ENCODE results near the gene GPR3.

Gene GPR3

DNA sequence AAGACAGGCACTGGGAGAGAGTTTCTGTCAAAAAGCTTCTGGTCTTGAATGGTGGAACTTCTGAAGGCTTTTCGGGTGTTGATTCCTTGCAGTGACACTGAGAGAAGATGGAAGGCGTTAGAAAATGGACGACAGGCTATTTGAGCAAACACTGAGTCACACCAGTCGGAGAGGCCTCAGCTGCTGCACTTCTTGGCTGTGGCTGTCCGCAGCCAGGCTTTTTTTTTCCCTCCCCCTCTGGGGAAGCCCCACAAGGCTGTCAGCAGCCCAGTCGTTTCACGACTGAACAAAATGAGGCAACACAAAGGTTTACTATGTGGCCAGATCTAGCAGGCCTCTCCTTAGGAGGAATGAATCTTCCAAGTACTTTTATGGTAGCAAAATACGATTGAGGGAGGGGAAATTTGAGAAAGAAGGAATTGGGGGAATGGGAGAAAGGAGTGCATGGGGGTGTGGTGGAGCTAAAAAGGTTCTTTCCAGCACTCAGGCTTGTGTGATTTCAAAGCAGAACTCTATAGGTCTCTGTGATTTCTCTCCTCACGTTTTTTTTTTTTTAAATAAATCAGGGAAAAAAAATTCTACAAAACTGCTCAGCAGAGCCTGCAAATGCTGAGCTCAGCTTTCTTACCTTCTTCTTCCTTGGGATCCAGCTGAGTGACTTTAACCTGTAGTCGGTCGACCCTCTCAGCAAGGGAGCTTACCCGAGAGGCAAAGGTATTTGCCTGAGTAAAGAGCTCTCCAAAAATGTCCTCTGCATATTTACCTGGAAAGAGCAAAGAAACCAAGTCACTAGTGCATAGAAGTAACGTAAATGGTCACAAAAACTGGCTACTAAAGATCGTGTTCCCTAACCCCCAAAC lies 26.1 kb downstream of the GPR3 start:
- DNase-seq (ENCODE audit: extremely low spot score), result no peak
- TF ChIP-seq SP1 (IDR thresholded peaks at IDR 0.05) (no peak), ARNT (IDR thresholded peaks at IDR 0.05) (no peak), TARDBP (IDR thresholded peaks at IDR 0.05) (no peak), FOXA1 (IDR thresholded peaks at IDR 0.05) (no peak), FOXK2 (IDR thresholded peaks at IDR 0.05) (no peak), L3MBTL2 (conservative IDR thresholded peaks at IDR 0.05) (no peak), SUZ12 (IDR thresholded peaks at IDR 0.05) (no peak), FOXM1 (IDR thresholded peaks at IDR 0.05; ENCODE audit: borderline replicate concordance) (no peak), ZNF384 (IDR thresholded peaks at IDR 0.05) (no peak), NFRKB (IDR thresholded peaks at IDR 0.05) (no peak), LEF1 (IDR thresholded peaks at IDR 0.05; ENCODE audit: borderline replicate concordance) (no peak), HDGF (IDR thresholded peaks at IDR 0.05; ENCODE audit: borderline replicate concordance) (no peak), CTBP1 (IDR thresholded peaks at IDR 0.05; ENCODE audit: borderline replicate concordance) (no peak), BHLHE40 (IDR thresholded peaks at IDR 0.05; ENCODE audit: borderline replicate concordance) (no peak), ELF4 (IDR thresholded peaks at IDR 0.05) (no peak)
- TF ChIP-seq, protein P1, sequence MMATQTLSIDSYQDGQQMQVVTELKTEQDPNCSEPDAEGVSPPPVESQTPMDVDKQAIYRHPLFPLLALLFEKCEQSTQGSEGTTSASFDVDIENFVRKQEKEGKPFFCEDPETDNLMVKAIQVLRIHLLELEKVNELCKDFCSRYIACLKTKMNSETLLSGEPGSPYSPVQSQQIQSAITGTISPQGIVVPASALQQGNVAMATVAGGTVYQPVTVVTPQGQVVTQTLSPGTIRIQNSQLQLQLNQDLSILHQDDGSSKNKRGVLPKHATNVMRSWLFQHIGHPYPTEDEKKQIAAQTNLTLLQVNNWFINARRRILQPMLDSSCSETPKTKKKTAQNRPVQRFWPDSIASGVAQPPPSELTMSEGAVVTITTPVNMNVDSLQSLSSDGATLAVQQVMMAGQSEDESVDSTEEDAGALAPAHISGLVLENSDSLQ (IDR thresholded peaks at IDR 0.05), result no peak
- ChIA-PET CTCF (interaction anchor here (1.5 kb wide), 1 partner anchor 146 kb away, joined by 3 read pairs; no protein-coding TSS in a partner anchor), POLR2A (no interaction called here)

- POLR2A ChIA-PET, result no interaction called here
- TF ChIP-seq ZNF384 (IDR thresholded peaks at IDR 0.05) (no peak), ELF4 (IDR thresholded peaks at IDR 0.05) (no peak), CTBP1 (IDR thresholded peaks at IDR 0.05; ENCODE audit: borderline replicate concordance) (no peak), SUZ12 (IDR thresholded peaks at IDR 0.05) (no peak), ARNT (IDR thresholded peaks at IDR 0.05) (no peak), NFRKB (IDR thresholded peaks at IDR 0.05) (no peak), FOXA1 (IDR thresholded peaks at IDR 0.05) (no peak)
- CTCF ChIA-PET, result interaction anchor here (1.3 kb wide), 1 partner anchor 8 kb away, joined by 3 read pairs; no protein-coding TSS in a partner anchor
- DNase-seq (ENCODE audit: extremely low spot score), result no peak
Observed at GRCh38 chr1:27423709-27424108, 31.3 kb downstream of the GPR3 start.

- no peak for DNase-seq (ENCODE audit: extremely low spot score)
- ChIA-PET POLR2A (no interaction called here), CTCF (interaction anchor here (0.9 kb wide), 1 partner anchor 22 kb away, joined by 4 read pairs; no protein-coding TSS in a partner anchor)
Observed at GRCh38 chr1:27427329-27427728, 34.9 kb downstream of the GPR3 start.

GRCh38 chr1:27427816-27428315 lies 35.4 kb downstream of the GPR3 start:
- ChIA-PET POLR2A (no interaction called here), CTCF (interaction anchor here (0.9 kb wide), 1 partner anchor 23 kb away, joined by 4 read pairs; no protein-coding TSS in a partner anchor)
- TF ChIP-seq HDGF (IDR thresholded peaks at IDR 0.05; ENCODE audit: borderline replicate concordance), result no peak
- TF ChIP-seq SUZ12 (IDR thresholded peaks at IDR 0.05), result no peak
- TF ChIP-seq TARDBP (IDR thresholded peaks at IDR 0.05), result no peak
- no peak for TF ChIP-seq L3MBTL2 (conservative IDR thresholded peaks at IDR 0.05)
- no peak for TF ChIP-seq FOXA1 (IDR thresholded peaks at IDR 0.05)
- no peak for TF ChIP-seq CTBP1 (IDR thresholded peaks at IDR 0.05; ENCODE audit: borderline replicate concordance)
- DNase-seq (ENCODE audit: extremely low spot score), result no peak

More at GRCh38 chr1:27427329-27427728, 34.9 kb downstream of the GPR3 start:
- TF ChIP-seq BHLHE40 (IDR thresholded peaks at IDR 0.05; ENCODE audit: borderline replicate concordance) (no peak), ARNT (IDR thresholded peaks at IDR 0.05) (no peak), NFRKB (IDR thresholded peaks at IDR 0.05) (no peak), SUZ12 (IDR thresholded peaks at IDR 0.05) (no peak), FOXM1 (IDR thresholded peaks at IDR 0.05; ENCODE audit: borderline replicate concordance) (no peak), TARDBP (IDR thresholded peaks at IDR 0.05) (no peak), ELF4 (IDR thresholded peaks at IDR 0.05) (no peak)

DNA sequence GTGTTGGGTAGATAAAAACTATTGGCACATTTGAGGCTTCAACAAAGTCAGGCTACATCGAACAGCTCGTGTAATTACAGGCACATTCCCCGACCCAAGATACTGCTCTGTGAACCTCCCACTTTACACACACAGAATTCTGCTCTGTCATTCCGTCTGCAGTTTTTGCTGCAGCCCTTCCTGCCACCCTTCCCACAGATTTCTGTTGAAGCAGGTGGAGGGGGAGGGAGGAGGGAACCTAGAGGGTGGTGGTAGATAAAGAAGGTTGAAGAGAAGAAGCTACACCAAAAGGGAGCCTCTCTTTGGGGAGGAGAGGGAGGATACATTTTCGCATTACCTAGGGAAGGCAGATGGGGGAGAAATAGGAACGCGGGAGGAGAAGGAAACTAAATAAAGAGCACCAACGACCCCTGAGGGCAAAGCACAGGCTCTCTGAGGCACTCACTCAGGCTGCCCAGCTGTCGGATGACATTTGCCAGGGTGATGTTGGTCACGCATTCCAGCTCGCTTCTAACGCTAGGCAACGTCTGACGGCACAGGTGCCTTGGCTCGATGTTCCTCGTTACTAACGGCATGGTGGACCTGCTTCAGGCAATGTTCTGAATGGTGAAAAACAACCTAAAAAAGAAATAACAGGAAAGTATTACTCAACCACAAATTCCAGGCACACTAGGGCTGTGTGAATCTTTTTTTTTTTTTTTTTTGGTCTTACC lies 36.0 kb downstream of the GPR3 start:
- CTCF ChIA-PET, result interaction anchor here (0.9 kb wide), 1 partner anchor 23 kb away, joined by 4 read pairs; no protein-coding TSS in a partner anchor
- TF ChIP-seq CTBP1 (IDR thresholded peaks at IDR 0.05; ENCODE audit: borderline replicate concordance), result no peak
- TF ChIP-seq ARNT (IDR thresholded peaks at IDR 0.05), result no peak
- no peak for TF ChIP-seq TARDBP (IDR thresholded peaks at IDR 0.05)
- no peak for TF ChIP-seq NFRKB (IDR thresholded peaks at IDR 0.05)
- no peak for TF ChIP-seq FOXM1 (IDR thresholded peaks at IDR 0.05; ENCODE audit: borderline replicate concordance)
- TF ChIP-seq ELF4 (IDR thresholded peaks at IDR 0.05), result no peak
- no peak for DNase-seq (ENCODE audit: extremely low spot score)
- POLR2A ChIA-PET, result no interaction called here

DNA sequence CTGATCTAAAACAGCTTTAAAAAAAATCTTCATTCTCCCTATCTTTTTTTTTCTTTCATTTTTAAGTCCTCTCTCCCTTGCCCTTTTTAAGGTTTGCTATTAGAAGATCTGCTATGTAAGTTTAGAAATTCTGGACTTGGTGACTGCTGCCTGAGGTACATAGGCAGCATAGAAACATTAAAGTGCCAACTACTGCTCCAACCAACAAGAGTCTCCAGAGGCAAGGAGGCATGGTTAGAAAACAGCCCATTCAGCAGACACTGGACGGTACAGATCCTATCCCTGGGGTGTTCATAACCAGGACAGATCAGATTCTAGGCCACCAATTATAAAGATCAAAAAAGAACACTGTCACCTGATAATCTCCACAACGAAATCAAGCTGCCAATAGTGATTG lies 36.6 kb downstream of the GPR3 start:
- DNase-seq (ENCODE audit: extremely low spot score), result no peak
- TF ChIP-seq FOXM1 (IDR thresholded peaks at IDR 0.05; ENCODE audit: borderline replicate concordance), result no peak
- no peak for TF ChIP-seq CTBP1 (IDR thresholded peaks at IDR 0.05; ENCODE audit: borderline replicate concordance)
- CTCF ChIA-PET, result no interaction called here
- POLR2A ChIA-PET, result interaction anchor here (0.6 kb wide), 1 partner anchor 171 kb away, joined by 3 read pairs; no protein-coding TSS in a partner anchor

Data from HEK293T (cell line).